IMR-90 (cell line): ENCODE results near the gene OR1F1. TPM values are rescaled to one million over a fixed set of nuclear protein-coding genes. Genes with fewer than 3 reads are reported as not detected.

Experiments
- ATAC-seq: fragments of 200-7000 bp; cut with Tn5 transposase; 2 replicates; pipeline ENCODE4 v1.9.1; 2020; ENCODE audit warnings: low read depth, mild to moderate bottlenecking, moderate library complexity
- BruUV-seq: library from RNA; stranded (reverse); fragments of 400-500 nt; replicated peaks from 2 replicates; lab custom pipeline; 2021; lab: Mats Ljungman, UMichigan
- CTCF ChIA-PET: fragments of 300-600 bp; formaldehyde crosslinking; extraction: SDS; loops from one replicate; lab custom pipeline; 2021; ENCODE audit warnings: antibody characterized with exemption; lab: Yijun Ruan, JAX
- POLR2A ChIA-PET: fragments of 300-600 bp; sonication (Branson Sonifier 250); formaldehyde crosslinking; loops from one replicate; lab custom pipeline; 2022; ENCODE audit warnings: antibody characterized with exemption; ENCODE audit not compliant: unreplicated experiment; lab: Charles Lee
- DNase-seq: peaks from one replicate; pipeline ENCODE4 v3.0.0; 2013
- H2AFZ ChIP-seq: replicated peaks from 2 replicates; pipeline ENCODE3; 2013; ENCODE audit warnings: low read length, mild to moderate bottlenecking; ENCODE audit not compliant: poor library complexity
- H2AK5ac ChIP-seq: 2 replicates; pipeline ENCODE4 v1.6.1; 2013; ENCODE audit warnings: low read depth, low read length, inconsistent platforms
- H2AK9ac ChIP-seq: replicated peaks from 2 replicates; pipeline ENCODE3; 2013; ENCODE audit warnings: mild to moderate bottlenecking, low read depth, low read length, moderate library complexity; ENCODE audit not compliant: poor library complexity
- H2BK120ac ChIP-seq: 2 replicates; pipeline ENCODE4 v1.6.1; 2013; ENCODE audit warnings: low read depth, low read length, inconsistent platforms
- H2BK15ac ChIP-seq: 3 replicates; pipeline ENCODE4 v1.6.1; 2013; ENCODE audit warnings: low read depth, low read length, inconsistent platforms
- H2BK20ac ChIP-seq: 2 replicates; pipeline ENCODE4 v1.6.1; 2013; ENCODE audit warnings: low read depth, mild to moderate bottlenecking, inconsistent platforms, low read length, moderate library complexity
- H2BK5ac ChIP-seq: 2 replicates; pipeline ENCODE4 v1.6.1; 2013; ENCODE audit warnings: mild to moderate bottlenecking, low read depth, low read length, inconsistent platforms; ENCODE audit not compliant: poor library complexity, severe bottlenecking
- H3K14ac ChIP-seq: replicated peaks from 2 replicates; pipeline ENCODE4 v1.6.1; 2013; ENCODE audit warnings: low read depth, low read length, inconsistent platforms
- H3K18ac ChIP-seq: 2 replicates; pipeline ENCODE4 v1.6.1; 2013; ENCODE audit warnings: low read depth, low read length, control low read depth
- H3K23ac ChIP-seq: 2 replicates; pipeline ENCODE4 v1.6.1; 2013; ENCODE audit warnings: low read depth, low read length, inconsistent platforms
- H3K27ac ChIP-seq: 2 replicates; pipeline ENCODE4 v1.5.1; 2013; ENCODE audit warnings: mild to moderate bottlenecking, control low read depth, low read length; ENCODE audit not compliant: insufficient read depth
- H3K27me3 ChIP-seq: 2 replicates; pipeline ENCODE4 v1.6.1; 2013; ENCODE audit warnings: low read length; ENCODE audit not compliant: control insufficient read depth, insufficient read depth
- H3K36me3 ChIP-seq: 2 replicates; pipeline ENCODE4 v1.6.1; 2013; ENCODE audit warnings: low read length, mixed read lengths; ENCODE audit not compliant: control insufficient read depth, insufficient read depth
- H3K4ac ChIP-seq: 2 replicates; pipeline ENCODE4 v1.6.1; 2013; ENCODE audit warnings: low read depth, low read length, inconsistent platforms
- H3K4me1 ChIP-seq: 2 replicates; pipeline ENCODE4 v1.6.1; 2013; ENCODE audit warnings: low read length, mixed read lengths; ENCODE audit not compliant: control insufficient read depth, insufficient read depth
- H3K4me2 ChIP-seq: 2 replicates; pipeline ENCODE4 v1.6.1; 2013; ENCODE audit warnings: low read depth, mild to moderate bottlenecking, control low read depth, low read length, moderate library complexity
- H3K4me3 ChIP-seq: 2 replicates; pipeline ENCODE4 v1.5.1; 2013; ENCODE audit warnings: low read depth, mild to moderate bottlenecking, control low read depth, low read length, moderate library complexity; ENCODE audit not compliant: insufficient read depth
- H3K56ac ChIP-seq: 2 replicates; pipeline ENCODE4 v1.6.1; 2013; ENCODE audit warnings: low read length, inconsistent platforms; ENCODE audit not compliant: insufficient read depth; ENCODE audit errors: extremely low read depth
- H3K79me1 ChIP-seq, 2 experiments: 2 replicates each; pipeline ENCODE4 v1.6.1; 2013; ENCODE audit warnings: low read length in 2 of 2, inconsistent platforms in 1 of 2, low read depth in 1 of 2
- H3K9ac ChIP-seq: 2 replicates; pipeline ENCODE4 v1.6.1; 2013; ENCODE audit warnings: low read depth, low read length, control low read depth
- H3K9me1 ChIP-seq: 2 replicates; pipeline ENCODE4 v1.6.1; 2013; ENCODE audit warnings: low read length, inconsistent platforms; ENCODE audit not compliant: insufficient read depth
- H3K9me3 ChIP-seq: 2 replicates; pipeline ENCODE4 v1.6.1; 2013; ENCODE audit warnings: low read length; ENCODE audit not compliant: control insufficient read depth, insufficient read depth
- H4K20me1 ChIP-seq: 2 replicates; pipeline ENCODE4 v1.6.1; 2013; ENCODE audit warnings: low read length, inconsistent platforms; ENCODE audit not compliant: insufficient read depth
- H4K5ac ChIP-seq: 2 replicates; pipeline ENCODE4 v1.6.1; 2013; ENCODE audit warnings: mild to moderate bottlenecking, low read depth, low read length, control low read depth
- H4K8ac ChIP-seq, 2 experiments: 2 replicates each; pipeline ENCODE4 v1.6.1; 2013; ENCODE audit warnings: low read depth in 2 of 2, low read length in 2 of 2, control low read depth in 1 of 2, inconsistent platforms in 1 of 2
- H4K91ac ChIP-seq: 2 replicates; pipeline ENCODE4 v1.6.1; 2013; ENCODE audit warnings: low read depth, low read length, inconsistent platforms; ENCODE audit not compliant: insufficient read depth
- BHLHE40 ChIP-seq: fragments of 150-350 bp; IDR thresholded peaks from 2 replicates; pipeline ENCODE4 v1.6.1; 2016; ENCODE audit warnings: mild to moderate bottlenecking, low read depth, low read length
- CEBPB ChIP-seq: IDR thresholded peaks from 2 replicates; pipeline ENCODE4 v1.6.1; 2012; ENCODE audit warnings: low read depth, low read length, improper control_type of control experiment
- CHD1 ChIP-seq: IDR thresholded peaks from 2 replicates; pipeline ENCODE4 v1.6.1; 2012; ENCODE audit warnings: low read depth, low read length, improper control_type of control experiment
- CTCF ChIP-seq: conservative IDR thresholded peaks from 2 replicates; pipeline ENCODE4 v1.5.1; 2012; ENCODE audit warnings: mild to moderate bottlenecking, low read depth, low read length, improper control_type of control experiment
- FOS ChIP-seq: fragments of 150-350 bp; IDR thresholded peaks from 2 replicates; pipeline ENCODE4 v1.6.1; 2016; ENCODE audit warnings: low read depth, low read length
- MAZ ChIP-seq: IDR thresholded peaks from 2 replicates; pipeline ENCODE4 v1.6.1; 2012; ENCODE audit warnings: low read depth, mild to moderate bottlenecking, low read length, improper control_type of control experiment, moderate library complexity, borderline replicate concordance
- POLR2A ChIP-seq: IDR thresholded peaks from 2 replicates; pipeline ENCODE4 v1.6.1; 2012; ENCODE audit warnings: mild to moderate bottlenecking, low read depth, low read length
- RAD21 ChIP-seq: IDR thresholded peaks from 2 replicates; pipeline ENCODE4 v1.6.1; 2012; ENCODE audit warnings: low read length, improper control_type of control experiment
- USF2 ChIP-seq: fragments of 150-350 bp; IDR thresholded peaks from 2 replicates; pipeline ENCODE4 v1.6.1; 2017; ENCODE audit warnings: mild to moderate bottlenecking, antibody characterized with exemption, low read length, low read depth
- WGBS, 2 experiments: methylation state at CpG; one replicate each; pipeline versions ENCODE4 v1.1.5 to v1.1.7; 2013; ENCODE audit warnings: missing lambda C conversion rate in 2 of 2; ENCODE audit not compliant: insufficient read length in 1 of 2; ENCODE audit errors: extremely low coverage in 2 of 2; 5-methylcytosine and 5-hydroxymethylcytosine counted together
- dilution Hi-C: fragments of 300-500 bp; cut with HindIII; formaldehyde crosslinking; loops from one replicate; pipeline ENCODE4 v1.14.3; 2018; ENCODE audit warnings: low sequenced_read_pairs; ENCODE audit not compliant: unreplicated experiment
- in situ Hi-C: fragments of 300-500 bp; cut with MboI; formaldehyde crosslinking; loops from 3 replicates; pipeline ENCODE4 v1.14.3; 2019; ENCODE audit warnings: low sequenced_read_pairs, inconsistent platforms, mixed read lengths
- intact Hi-C: fragments of 100-400 bp; cut with micrococcal nuclease; formaldehyde crosslinking; loops from 2 replicates; pipeline ENCODE4 v1.10.0; 2022
- polyA plus RNA-seq, 3 experiments: library from polyadenylated mRNA; depleted of rRNA; stranded (reverse); fragments of >200 nt; gene quantifications; 2 replicates each; pipeline ENCODE4 v1.2.3, GENCODE V29; 2012; ENCODE audit warnings: low replicate concordance in 1 of 3
- total RNA-seq: library from RNA; depleted of rRNA; stranded (reverse); fragments of >200 nt; gene quantifications from 2 replicates; pipeline ENCODE4 v1.2.3, GENCODE V29; 2012

The OR1F1 gene
- total and polyA plus RNA-seq, 2 of the 4 experiments (the other 2 are of a cell fraction): 0.12 TPM; not detected in 1

- dilution Hi-C loops: no loop called here
Observed at GRCh38 chr16:3212006-3212405, 24.0 kb downstream of the OR1F1 start.

More at GRCh38 chr16:3212006-3212405, 24.0 kb downstream of the OR1F1 start:
- Histone ChIP-seq H3K4me2 (no peak overlapping the region), H3K23ac (no peak overlapping the region), H2AFZ (no peak overlapping the region), H4K8ac (no peak overlapping the region), H2AK5ac (no peak overlapping the region), H4K20me1 (no peaks in the 10 kb centered on the region), H3K4me1 (no peaks in the 10 kb centered on the region), H2BK120ac (no peak overlapping the region), H3K27me3 (no peaks in the 10 kb centered on the region), H3K4me3 (no peak overlapping the region), H2AK9ac (no peak overlapping the region), H3K18ac (no peak overlapping the region), H2BK5ac (no peak overlapping the region), H3K9me3 (peaks cover 4% of the 10 kb centered on the region; the same call in 1 of the 2 replicates), H2BK20ac (no peak overlapping the region), H2BK15ac (no peak overlapping the region), H3K14ac (no peak overlapping the region), H4K91ac (no peak overlapping the region), H3K36me3 (no peaks in the 10 kb centered on the region), H3K9ac (no peak overlapping the region), H3K79me1 (no peaks in the 10 kb centered on the region), H3K4ac (no peak overlapping the region), H4K5ac (no peak overlapping the region), H3K9me1 (no peaks in the 10 kb centered on the region), H3K56ac (no peak overlapping the region), H3K27ac (no peak overlapping the region)
- 80% methylated on average over 3 of the region's 3 CpGs; no CpG with 5 or more reads in 1 of the 2 experiments for WGBS, 2 experiments
- ATAC-seq: no peak
- intact Hi-C loops: no loop called here
- TF ChIP-seq CTCF (no peak), MAZ (no peak), CEBPB (no peak), POLR2A (no peak), USF2 (no peak), BHLHE40 (no peak), CHD1 (no peak), FOS (no peak), RAD21 (no peak)
- POLR2A ChIA-PET: no interaction called here
- no TSS peak for BruUV-seq
- CTCF ChIA-PET: no interaction called here
- DNase-seq: no peak
- in situ Hi-C loops: no loop called here
